Ascending aorta (tissue), 2 donors: ENCODE data around the gene NDUFV3. TPM values are rescaled to one million over a fixed set of nuclear protein-coding genes. Genes with fewer than 3 reads are reported as not detected.
"Not testable (repeated sequence)": the region's sequence is repeated elsewhere in the genome, so short reads cannot be mapped to it uniquely, and the experiment has no call there.

Source experiments
- DNase-seq, 2 donors: peaks; one replicate each; pipeline ENCODE4 v3.0.0-alpha.2; 2019; ENCODE audit warnings: low spot score in 2 of 2
- H3K27ac ChIP-seq, 2 donors: fragments of 200-600 bp; sonication (generic); one replicate each; pipeline ENCODE4 v1.5.1; 2016 to 2017; ENCODE audit warnings: mild to moderate bottlenecking in 1 of 2
- H3K27me3 ChIP-seq: fragments of 200-600 bp; sonication (generic); one replicate; pipeline ENCODE4 v1.5.1; 2017
- H3K36me3 ChIP-seq, 2 donors: fragments of 200-600 bp; sonication (generic); one replicate each; pipeline ENCODE4 v1.5.1; 2016
- H3K4me1 ChIP-seq, 2 donors: fragments of 200-600 bp; sonication (generic); one replicate each; pipeline ENCODE4 v1.5.1; 2016 to 2017; ENCODE audit warnings: mild to moderate bottlenecking in 1 of 2
- H3K4me3 ChIP-seq, 2 donors: fragments of 200-600 bp; sonication (generic); one replicate each; pipeline ENCODE4 v1.5.1; 2016 to 2017; ENCODE audit warnings: mild to moderate bottlenecking in 1 of 2
- H3K9me3 ChIP-seq, 2 donors: fragments of 200-600 bp; sonication (generic); one replicate each; pipeline ENCODE4 v1.5.1; 2016
- CTCF ChIP-seq, 3 experiments: fragments of 200-600 bp in 2 of 3; fragments of 450-650 bp in 1 of 3; sonication (generic) in 2 of 3; IDR thresholded peaks; one replicate each; pipeline ENCODE4 v1.5.1; 2016 to 2019; ENCODE audit warnings: antibody characterized with exemption in 3 of 3, mild to moderate bottlenecking in 1 of 3, moderate library complexity in 1 of 3
- intact Hi-C: fragments of 100-400 bp; cut with DNase I; formaldehyde crosslinking; loops from one replicate; pipeline ENCODE4 v1.15.1; 2023
- total RNA-seq: library from RNA; depleted of rRNA; stranded (reverse); fragments of >200 nt; gene quantifications from one replicate; pipeline ENCODE4 v1.1.0, GENCODE V29; 2016

NDUFV3 gene
- total RNA-seq, 1 donor from 2014 or later: 60.7 TPM

DNA sequence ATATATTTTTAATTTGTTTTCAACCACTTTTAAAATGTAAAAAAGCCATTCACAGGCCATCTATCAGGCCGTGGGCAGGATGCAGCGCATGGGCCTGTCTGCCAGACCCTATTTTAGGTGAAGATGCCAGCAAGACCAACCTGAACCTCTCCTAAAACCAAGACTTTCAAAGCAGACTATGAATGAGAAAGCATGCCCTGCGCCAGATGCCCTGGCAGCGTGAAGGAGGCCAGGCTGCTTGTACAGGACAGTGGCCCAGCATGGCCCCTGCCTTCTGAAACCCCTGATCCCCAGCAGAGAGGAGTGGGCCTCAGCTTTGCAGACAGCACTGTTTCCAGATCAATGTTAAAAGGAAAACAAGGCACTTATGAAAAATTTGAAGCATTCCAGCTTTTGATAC is 45.4 kb upstream of the NDUFV3 start:
- Histone ChIP-seq H3K4me1 (peaks cover 0 to 4% of the 10 kb centered on the region in 2 donors), H3K36me3 (peaks cover 51 to 66% of the 10 kb centered on the region in 2 donors), H3K4me3 (no peak overlapping the region), H3K9me3 (no peaks in the 10 kb centered on the region), H3K27ac (no peak overlapping the region), H3K27me3 (no peaks in the 10 kb centered on the region)
- TF ChIP-seq CTCF (IDR thresholded peaks at IDR 0.05): no peak
- no peak for DNase-seq
- intact Hi-C loops: no loop called here

DNA sequence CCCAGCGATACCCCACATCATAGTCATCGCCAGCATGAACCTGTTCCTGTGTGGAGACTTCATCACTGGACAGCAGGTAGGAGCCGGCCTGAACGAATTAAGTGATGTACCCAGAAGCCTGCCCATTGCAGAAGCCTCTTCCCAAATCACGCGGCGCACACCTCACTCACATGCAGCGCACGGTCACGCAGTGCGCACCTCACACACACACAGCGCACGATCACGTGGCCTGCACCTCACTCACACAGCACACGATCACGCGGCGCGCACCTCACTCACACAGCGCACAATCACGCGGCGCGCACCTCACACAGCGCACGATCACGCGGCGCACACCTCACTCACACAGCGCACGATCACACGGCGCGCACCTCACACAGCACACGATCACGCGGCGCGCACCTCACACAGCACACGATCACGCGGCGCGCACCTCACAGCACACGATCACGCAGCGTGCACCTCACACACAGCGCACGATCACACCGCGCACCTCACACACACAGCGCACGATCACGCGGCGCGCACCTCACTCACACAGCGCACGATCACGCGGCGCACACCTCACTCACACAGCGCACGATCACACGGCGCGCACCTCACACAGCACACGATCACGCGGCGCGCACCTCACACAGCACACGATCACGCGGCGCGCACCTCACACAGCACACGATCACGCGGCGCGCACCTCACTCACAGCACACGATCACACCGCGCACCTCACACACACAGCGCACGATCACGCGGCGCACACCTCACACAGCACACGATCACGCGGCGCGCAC is 44.8 kb upstream of the NDUFV3 start:
- H3K9me3 ChIP-seq, intact Hi-C loops, H3K4me1 ChIP-seq, H3K4me3 ChIP-seq, DNase-seq, H3K27me3 ChIP-seq, H3K27ac ChIP-seq: not testable (repeated sequence)
- H3K36me3 ChIP-seq: peaks cover 56 to 71% of the 10 kb centered on the region in 2 donors

- Histone ChIP-seq H3K27ac (no peak overlapping the region), H3K4me3 (no peak overlapping the region), H3K36me3 (peaks cover 55 to 75% of the 10 kb centered on the region in 2 donors), H3K9me3 (no peaks in the 10 kb centered on the region), H3K27me3 (no peaks in the 10 kb centered on the region), H3K4me1 (peaks cover 0 to 4% of the 10 kb centered on the region in 2 donors)
- TF ChIP-seq CTCF (IDR thresholded peaks at IDR 0.05): no peak
- no peak for DNase-seq
- intact Hi-C loops: no loop called here
These were observed 44.0 kb upstream of the NDUFV3 start for GRCh38 chr21:42848932-42849758.

GRCh38 chr21:42849759-42850412 is 43.2 kb upstream of the NDUFV3 start:
- no peaks in the 10 kb centered on the region for H3K27me3 ChIP-seq
- H3K9me3 ChIP-seq: no peaks in the 10 kb centered on the region
- no peak for DNase-seq
- H3K4me1 ChIP-seq: no peaks in the 10 kb centered on the region
- intact Hi-C loops: no loop called here
- TF ChIP-seq CTCF (IDR thresholded peaks at IDR 0.05): no peak
- H3K36me3 ChIP-seq: peaks cover 54 to 79% of the 10 kb centered on the region in 2 donors
- H3K27ac ChIP-seq: no peak overlapping the region
- H3K4me3 ChIP-seq: no peak overlapping the region

GRCh38 chr21:42850463-42850862 is 42.6 kb upstream of the NDUFV3 start:
- no peak for TF ChIP-seq CTCF (IDR thresholded peaks at IDR 0.05)

More at GRCh38 chr21:42850463-42850862, 42.6 kb upstream of the NDUFV3 start:
- intact Hi-C loops: no loop called here
- DNase-seq: no peak
- Histone ChIP-seq H3K27ac (no peak overlapping the region), H3K36me3 (peaks cover 59 to 85% of the 10 kb centered on the region in 2 donors), H3K4me3 (no peak overlapping the region), H3K9me3 (no peaks in the 10 kb centered on the region), H3K27me3 (no peaks in the 10 kb centered on the region), H3K4me1 (no peaks in the 10 kb centered on the region)
